HG02943 (cell line): ENCODE results near the gene PCNA.
"Not testable (repeated sequence)": the region's sequence is repeated elsewhere in the genome, so short reads cannot be mapped to it uniquely, and the experiment has no call there.

ENCODE experiments used
- ATAC-seq: cut with Tn5 transposase; IDR thresholded peaks from one replicate; pipeline ENCODE4 v1.9.1; 2021; ENCODE audit warnings: mild to moderate bottlenecking, low read depth, moderate library complexity; ENCODE audit not compliant: unreplicated experiment

PCNA gene

GRCh38 chr20:5104479-5104878 is 15.3 kb downstream of the PCNA start:
- ATAC-seq = no peak

GRCh38 chr20:5100684-5101347 is 18.9 kb downstream of the PCNA start:
- ATAC-seq = no peak

- not testable (repeated sequence) for ATAC-seq
Observed at GRCh38 chr20:5099909-5100308, 19.8 kb downstream of the PCNA start.

- not testable (repeated sequence) for ATAC-seq
Observed at GRCh38 chr20:5099009-5099408, 20.7 kb downstream of the PCNA start.

GRCh38 chr20:5096463-5096862 is 23.3 kb downstream of the PCNA start:
- ATAC-seq = no peak

- no peak for ATAC-seq
Observed at GRCh38 chr20:5095931-5096330, 23.8 kb downstream of the PCNA start.

- ATAC-seq = no peak
Observed at GRCh38 chr20:5095454-5095853, 24.3 kb downstream of the PCNA start.

GRCh38 chr20:5092765-5093339 is 26.9 kb downstream of the PCNA start:
- ATAC-seq = no peak

GRCh38 chr20:5091902-5092301 is 27.9 kb downstream of the PCNA start:
- ATAC-seq = no peak

GRCh38 chr20:5090191-5090590 is 29.6 kb downstream of the PCNA start:
- ATAC-seq = no peak

- no peak for ATAC-seq
Observed at GRCh38 chr20:5088688-5089087, 31.1 kb downstream of the PCNA start.

GRCh38 chr20:5085380-5085779 is 34.4 kb downstream of the PCNA start:
- no peak for ATAC-seq

GRCh38 chr20:5080384-5080877 is 39.3 kb downstream of the PCNA start:
- ATAC-seq = no peak

- peak; percentile 92 for ATAC-seq
Observed at GRCh38 chr20:5078399-5078958, 41.3 kb downstream of the PCNA start.

- peak; percentile 4 for ATAC-seq
Observed at GRCh38 chr20:5077761-5078387, 41.9 kb downstream of the PCNA start.

GRCh38 chr20:5076913-5077312 is 42.8 kb downstream of the PCNA start:
- ATAC-seq = not testable (repeated sequence)

- ATAC-seq = no peak
Observed at GRCh38 chr20:5074232-5074674, 45.5 kb downstream of the PCNA start.

- ATAC-seq = no peak
Observed at GRCh38 chr20:5073660-5074231, 46.0 kb downstream of the PCNA start.

GRCh38 chr20:5072756-5073659 is 46.8 kb downstream of the PCNA start:
- no peak for ATAC-seq

- not testable (repeated sequence) for ATAC-seq
Observed at GRCh38 chr20:5071942-5072341, 47.8 kb downstream of the PCNA start.
